ENCODE results near the gene CYTH4. TPM values are rescaled to one million over a fixed set of nuclear protein-coding genes. Genes with fewer than 3 reads are reported as not detected.

The CYTH4 gene
- polyA plus RNA-seq, 1 donor from 2014 or later, result not detected

GRCh38 chr22:37235897-37236607 is 46.3 kb upstream of the CYTH4 start:
- Histone ChIP-seq H2AFZ (ENCODE audit: low read depth, low read length) (no peak overlapping the region), H3K27me3 (ENCODE audit: insufficient read depth, low read depth, low read length) (no peaks in the 10 kb centered on the region), H3K4me2 (ENCODE audit: low read length) (no peak overlapping the region), H3K9me3 (ENCODE audit: low read length) (no peaks in the 10 kb centered on the region), H3K9ac (ENCODE audit: low read length) (no peak overlapping the region), H3K9me2 (ENCODE audit: insufficient read depth, low read length) (no peaks in the 10 kb centered on the region), H3F3A (ENCODE audit: insufficient read depth, low read length, poor library complexity, severe bottlenecking) (no peaks in the 10 kb centered on the region), H3K79me2 (replicated peaks; ENCODE audit: insufficient read depth, low read length) (no peaks in the 10 kb centered on the region), H3K4me3 (ENCODE audit: low read length) (no peak overlapping the region), H4K20me1 (ENCODE audit: insufficient read depth) (no peaks in the 10 kb centered on the region), H3K27ac (ENCODE audit: low read length) (no peak overlapping the region), H3K36me3 (ENCODE audit: insufficient read depth, low read length) (no peaks in the 10 kb centered on the region)
- TF ChIP-seq RAD21 (conservative IDR thresholded peaks at IDR 0.05), result no peak
- TF ChIP-seq REST (IDR thresholded peaks at IDR 0.05; ENCODE audit: borderline replicate concordance), result no peak
- TF ChIP-seq EZH2 (IDR thresholded peaks at IDR 0.05; ENCODE audit: borderline replicate concordance, insufficient read depth, low read length, poor library complexity, severe bottlenecking), result no peak
- TF ChIP-seq TAF1 (IDR thresholded peaks at IDR 0.05; ENCODE audit: low read depth), result no peak
- TF ChIP-seq CTCF (IDR thresholded peaks at IDR 0.05; ENCODE audit: poor library complexity, severe bottlenecking), result no peak
- TF ChIP-seq EP300 (conservative IDR thresholded peaks at IDR 0.05; ENCODE audit: poor library complexity, severe bottlenecking), result no peak
- no peak for TF ChIP-seq POLR2AphosphoS5 (IDR thresholded peaks at IDR 0.05)
- TF ChIP-seq SMC3 (conservative IDR thresholded peaks at IDR 0.05; ENCODE audit: poor library complexity), result no peak

- no peak overlapping the region for H2AFZ ChIP-seq (ENCODE audit: low read depth, low read length)
These were observed 44.7 kb upstream of the CYTH4 start for GRCh38 chr22:37237371-37238268.

More at GRCh38 chr22:37237371-37238268, 44.7 kb upstream of the CYTH4 start:
- TF ChIP-seq REST (IDR thresholded peaks at IDR 0.05; ENCODE audit: borderline replicate concordance) (no peak), MXI1 (conservative IDR thresholded peaks at IDR 0.05; ENCODE audit: poor library complexity, severe bottlenecking) (no peak), TAF1 (IDR thresholded peaks at IDR 0.05; ENCODE audit: low read depth) (no peak), CTCF (IDR thresholded peaks at IDR 0.05; ENCODE audit: poor library complexity, severe bottlenecking) (no peak)
- Histone ChIP-seq H3K9me3 (ENCODE audit: low read length) (no peaks in the 10 kb centered on the region), H3K79me2 (replicated peaks; ENCODE audit: insufficient read depth, low read length) (no peaks in the 10 kb centered on the region), H3K9me2 (ENCODE audit: insufficient read depth, low read length) (no peaks in the 10 kb centered on the region), H3K27me3 (ENCODE audit: insufficient read depth, low read depth, low read length) (no peaks in the 10 kb centered on the region), H4K20me1 (ENCODE audit: insufficient read depth) (no peaks in the 10 kb centered on the region), H3K27ac (ENCODE audit: low read length) (no peak overlapping the region), H3K36me3 (ENCODE audit: insufficient read depth, low read length) (no peaks in the 10 kb centered on the region), H3K4me3 (ENCODE audit: low read length) (no peak overlapping the region), H3F3A (ENCODE audit: insufficient read depth, low read length, poor library complexity, severe bottlenecking) (no peaks in the 10 kb centered on the region), H3K4me2 (ENCODE audit: low read length) (no peak overlapping the region), H3K9ac (ENCODE audit: low read length) (no peak overlapping the region)

All from neural cell (in vitro differentiated cells).